Suprapubic skin (tissue), 4 donors: ENCODE data around the gene PLA2G10. TPM values are rescaled to one million over a fixed set of nuclear protein-coding genes. Genes with fewer than 3 reads are reported as not detected.
"Not testable (repeated sequence)": the region's sequence is repeated elsewhere in the genome, so short reads cannot be mapped to it uniquely, and the experiment has no call there.

ENCODE experiments used
- DNase-seq, 2 donors: peaks; one replicate each; pipeline ENCODE4 v3.0.0-alpha.2; 2019; ENCODE audit warnings: low spot score in 2 of 2
- H3K27ac ChIP-seq: fragments of 200-600 bp; sonication (generic); one replicate; pipeline ENCODE4 v1.5.1; 2019
- H3K27me3 ChIP-seq: fragments of 200-600 bp; sonication (generic); one replicate; pipeline ENCODE4 v1.5.1; 2019
- H3K36me3 ChIP-seq: fragments of 200-600 bp; sonication (generic); one replicate; pipeline ENCODE4 v1.5.1; 2019
- H3K4me1 ChIP-seq: fragments of 200-600 bp; sonication (generic); one replicate; pipeline ENCODE4 v1.5.1; 2019
- H3K4me3 ChIP-seq: fragments of 200-600 bp; sonication (generic); one replicate; pipeline ENCODE4 v1.5.1; 2019; ENCODE audit warnings: mild to moderate bottlenecking
- H3K9me3 ChIP-seq: fragments of 200-600 bp; sonication (generic); one replicate; pipeline ENCODE4 v1.5.1; 2019
- WGBS: methylation state at CpG from one replicate; pipeline ENCODE4 v1.1.5; 2018; 5-methylcytosine and 5-hydroxymethylcytosine counted together
- total RNA-seq, 4 donors: library from RNA; depleted of rRNA; stranded (reverse); fragments of >200 nt; gene quantifications; one replicate each; pipeline ENCODE4 v1.1.0, GENCODE V29; 2016

PLA2G10 gene, protein sequence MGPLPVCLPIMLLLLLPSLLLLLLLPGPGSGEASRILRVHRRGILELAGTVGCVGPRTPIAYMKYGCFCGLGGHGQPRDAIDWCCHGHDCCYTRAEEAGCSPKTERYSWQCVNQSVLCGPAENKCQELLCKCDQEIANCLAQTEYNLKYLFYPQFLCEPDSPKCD
- total RNA-seq, result not detected

DNA sequence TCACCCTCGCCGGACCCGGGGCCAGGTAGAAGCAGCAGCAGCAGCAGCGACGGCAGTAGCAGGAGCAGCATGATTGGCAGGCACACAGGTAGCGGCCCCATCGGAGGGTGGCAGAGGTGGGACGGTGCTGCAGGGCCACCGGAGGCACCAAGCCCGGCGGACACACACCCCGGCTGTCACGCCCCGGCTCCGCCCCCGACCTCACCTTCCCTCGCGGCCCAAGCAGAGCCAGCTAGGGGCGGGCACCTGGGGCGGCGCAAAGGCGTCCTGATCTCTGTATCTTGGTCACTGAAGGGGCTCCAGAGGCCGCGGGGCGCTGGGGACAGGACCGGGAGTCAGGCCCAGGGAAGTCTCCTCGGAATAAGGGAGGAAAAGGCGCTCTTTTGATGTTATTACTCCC is at the start of gene PLA2G10:
PLA2G10 (minus strand) TSS at position 180 of the 400 bp plus-strand sequence; CDS start at position 101, 79 bp downstream.
- H3K4me1 ChIP-seq, H3K9me3 ChIP-seq, DNase-seq, H3K4me3 ChIP-seq, H3K36me3 ChIP-seq, H3K27ac ChIP-seq, H3K27me3 ChIP-seq: not testable (repeated sequence)
- whole genome bisulfite sequencing, result no CpG with 5 or more reads among the region's 28 CpGs

DNA sequence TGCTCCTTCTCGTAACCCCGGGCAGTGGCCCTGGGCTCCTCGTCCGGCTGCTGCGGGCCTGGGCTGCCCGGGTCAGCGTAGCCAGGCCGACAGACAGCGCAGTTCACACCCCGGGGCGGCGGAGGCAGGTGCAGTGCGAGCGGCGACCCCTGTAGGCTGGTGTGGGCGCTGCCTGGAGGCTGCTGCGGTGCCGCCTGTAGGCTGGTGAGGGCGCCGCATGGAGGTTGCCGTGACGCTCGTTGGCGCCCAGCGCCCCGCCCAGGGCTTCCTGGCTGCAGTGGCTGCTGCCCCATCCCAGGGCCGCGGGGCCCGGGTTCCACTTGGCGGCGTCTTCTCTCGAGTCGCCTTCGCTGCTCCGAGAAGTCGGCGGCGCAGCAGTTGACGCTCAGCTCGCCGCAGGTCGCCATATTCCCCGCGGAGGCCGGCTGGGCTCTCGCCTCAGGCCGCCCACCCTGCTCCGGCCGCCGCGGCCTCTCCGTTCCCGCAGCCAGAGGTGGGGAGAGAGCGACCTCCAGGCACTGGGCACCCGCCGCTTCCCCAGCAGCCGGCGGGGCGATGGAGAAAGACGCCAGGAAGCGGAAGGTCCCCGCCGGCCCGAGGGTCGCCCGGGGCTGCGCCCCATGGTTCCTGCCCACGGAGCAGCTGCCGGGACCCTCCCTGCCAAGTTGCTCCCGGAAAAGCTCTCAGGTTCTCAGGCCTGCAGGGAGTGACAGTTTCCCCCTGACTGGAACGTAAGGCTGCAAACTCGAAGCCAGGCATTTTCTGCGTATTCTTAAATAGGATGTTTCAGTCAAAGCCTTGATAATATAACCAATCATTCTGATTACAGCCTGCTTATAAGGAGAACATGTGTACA is 48.4 kb upstream of the PLA2G10 start, which contains the start of gene NPIPA2:
NPIPA2 (plus strand) TSS at position 261 of the 856 bp plus-strand sequence. CDS start 5,533 bp downstream, outside the sequence.
- WGBS, result no CpG with 5 or more reads among the region's 73 CpGs
- DNase-seq, H3K4me1 ChIP-seq, H3K36me3 ChIP-seq, H3K9me3 ChIP-seq, H3K27me3 ChIP-seq, H3K27ac ChIP-seq, H3K4me3 ChIP-seq: not testable (repeated sequence)

DNA sequence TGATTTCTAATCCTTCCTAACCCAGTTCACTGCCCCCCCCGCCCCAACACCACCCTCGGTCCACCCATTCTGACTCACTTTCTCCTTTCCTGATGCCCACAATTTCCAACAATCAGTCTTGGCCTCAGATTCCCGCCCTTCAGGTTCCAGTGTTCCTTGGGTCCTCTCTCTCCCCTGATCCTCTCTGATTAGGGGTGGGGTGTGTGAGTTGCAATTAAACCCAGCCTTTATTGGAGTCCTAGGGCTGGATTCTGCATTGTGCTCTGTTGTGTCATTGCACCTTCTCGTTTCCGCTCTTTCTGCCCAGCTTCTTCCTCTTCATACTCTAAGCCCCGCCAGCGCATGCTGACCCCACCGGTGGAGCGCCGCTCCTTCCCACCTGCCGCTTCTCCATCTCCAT is 47.7 kb upstream of the PLA2G10 start:
- not testable (repeated sequence) for H3K4me1 ChIP-seq, H3K27ac ChIP-seq, H3K36me3 ChIP-seq, DNase-seq, H3K4me3 ChIP-seq, H3K9me3 ChIP-seq, H3K27me3 ChIP-seq
- no CpG with 5 or more reads among the region's 11 CpGs for WGBS

DNA sequence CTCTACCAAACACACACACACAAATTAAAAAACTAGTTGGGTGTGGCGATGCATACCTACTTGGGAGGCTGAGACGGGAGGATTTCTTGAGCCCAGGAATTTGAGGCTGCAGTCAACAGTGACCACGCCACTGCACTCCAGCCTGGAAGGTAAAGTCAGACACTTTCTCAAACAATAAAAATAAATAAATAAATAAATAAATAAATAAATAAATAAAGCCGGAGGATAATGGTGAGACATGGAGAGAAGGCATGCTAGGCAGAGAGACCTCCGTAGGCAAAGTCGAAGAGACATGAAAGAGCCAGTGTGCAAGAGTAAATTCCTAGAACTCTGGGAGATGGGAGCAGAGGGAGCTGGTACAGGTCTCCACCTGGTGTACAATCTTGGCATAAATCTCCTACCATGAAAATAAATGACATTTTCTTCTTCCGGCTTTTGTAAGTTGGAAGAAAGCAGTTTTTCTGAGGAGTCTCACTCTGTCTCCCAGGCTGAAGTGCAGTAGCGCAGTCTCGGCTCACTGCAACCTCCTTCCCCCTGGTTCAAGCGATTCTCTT is 46.8 kb upstream of the PLA2G10 start:
- not testable (repeated sequence) for H3K27me3 ChIP-seq, H3K9me3 ChIP-seq, H3K4me1 ChIP-seq, H3K36me3 ChIP-seq, H3K27ac ChIP-seq, H3K4me3 ChIP-seq, DNase-seq
- WGBS, result 60% methylated on average over 1 of the region's 10 CpGs

DNA sequence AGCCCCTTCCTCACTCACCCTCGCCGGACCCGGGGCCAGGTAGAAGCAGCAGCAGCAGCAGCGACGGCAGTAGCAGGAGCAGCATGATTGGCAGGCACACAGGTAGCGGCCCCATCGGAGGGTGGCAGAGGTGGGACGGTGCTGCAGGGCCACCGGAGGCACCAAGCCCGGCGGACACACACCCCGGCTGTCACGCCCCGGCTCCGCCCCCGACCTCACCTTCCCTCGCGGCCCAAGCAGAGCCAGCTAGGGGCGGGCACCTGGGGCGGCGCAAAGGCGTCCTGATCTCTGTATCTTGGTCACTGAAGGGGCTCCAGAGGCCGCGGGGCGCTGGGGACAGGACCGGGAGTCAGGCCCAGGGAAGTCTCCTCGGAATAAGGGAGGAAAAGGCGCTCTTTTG is 39.1 kb upstream of the PLA2G10 start:
- not testable (repeated sequence) for H3K27me3 ChIP-seq, H3K27ac ChIP-seq, H3K4me1 ChIP-seq, H3K9me3 ChIP-seq, DNase-seq, H3K36me3 ChIP-seq, H3K4me3 ChIP-seq
- WGBS, result no CpG with 5 or more reads among the region's 28 CpGs

DNA sequence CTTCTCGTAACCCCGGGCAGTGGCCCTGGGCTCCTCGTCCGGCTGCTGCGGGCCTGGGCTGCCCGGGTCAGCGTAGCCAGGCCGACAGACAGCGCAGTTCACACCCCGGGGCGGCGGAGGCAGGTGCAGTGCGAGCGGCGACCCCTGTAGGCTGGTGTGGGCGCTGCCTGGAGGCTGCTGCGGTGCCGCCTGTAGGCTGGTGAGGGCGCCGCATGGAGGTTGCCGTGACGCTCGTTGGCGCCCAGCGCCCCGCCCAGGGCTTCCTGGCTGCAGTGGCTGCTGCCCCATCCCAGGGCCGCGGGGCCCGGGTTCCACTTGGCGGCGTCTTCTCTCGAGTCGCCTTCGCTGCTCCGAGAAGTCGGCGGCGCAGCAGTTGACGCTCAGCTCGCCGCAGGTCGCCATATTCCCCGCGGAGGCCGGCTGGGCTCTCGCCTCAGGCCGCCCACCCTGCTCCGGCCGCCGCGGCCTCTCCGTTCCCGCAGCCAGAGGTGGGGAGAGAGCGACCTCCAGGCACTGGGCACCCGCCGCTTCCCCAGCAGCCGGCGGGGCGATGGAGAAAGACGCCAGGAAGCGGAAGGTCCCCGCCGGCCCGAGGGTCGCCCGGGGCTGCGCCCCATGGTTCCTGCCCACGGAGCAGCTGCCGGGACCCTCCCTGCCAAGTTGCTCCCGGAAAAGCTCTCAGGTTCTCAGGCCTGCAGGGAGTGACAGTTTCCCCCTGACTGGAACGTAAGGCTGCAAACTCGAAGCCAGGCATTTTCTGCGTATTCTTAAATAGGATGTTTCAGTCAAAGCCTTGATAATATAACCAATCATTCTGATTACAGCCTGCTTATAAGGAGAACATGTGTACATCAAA is 9.3 kb upstream of the PLA2G10 start, which contains the start of gene NPIPA3:
NPIPA3 (plus strand) TSS at position 256 of the 856 bp plus-strand sequence. CDS start 5,533 bp downstream, outside the sequence.
- not testable (repeated sequence) for H3K9me3 ChIP-seq, DNase-seq, H3K27ac ChIP-seq, H3K27me3 ChIP-seq, H3K4me3 ChIP-seq, H3K36me3 ChIP-seq, H3K4me1 ChIP-seq
- WGBS, result no CpG with 5 or more reads among the region's 73 CpGs

DNA sequence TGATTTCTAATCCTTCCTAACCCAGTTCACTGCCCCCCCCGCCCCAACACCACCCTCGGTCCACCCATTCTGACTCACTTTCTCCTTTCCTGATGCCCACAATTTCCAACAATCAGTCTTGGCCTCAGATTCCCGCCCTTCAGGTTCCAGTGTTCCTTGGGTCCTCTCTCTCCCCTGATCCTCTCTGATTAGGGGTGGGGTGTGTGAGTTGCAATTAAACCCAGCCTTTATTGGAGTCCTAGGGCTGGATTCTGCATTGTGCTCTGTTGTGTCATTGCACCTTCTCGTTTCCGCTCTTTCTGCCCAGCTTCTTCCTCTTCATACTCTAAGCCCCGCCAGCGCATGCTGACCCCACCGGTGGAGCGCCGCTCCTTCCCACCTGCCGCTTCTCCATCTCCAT is 8.6 kb upstream of the PLA2G10 start:
- WGBS, result no CpG with 5 or more reads among the region's 11 CpGs

DNA sequence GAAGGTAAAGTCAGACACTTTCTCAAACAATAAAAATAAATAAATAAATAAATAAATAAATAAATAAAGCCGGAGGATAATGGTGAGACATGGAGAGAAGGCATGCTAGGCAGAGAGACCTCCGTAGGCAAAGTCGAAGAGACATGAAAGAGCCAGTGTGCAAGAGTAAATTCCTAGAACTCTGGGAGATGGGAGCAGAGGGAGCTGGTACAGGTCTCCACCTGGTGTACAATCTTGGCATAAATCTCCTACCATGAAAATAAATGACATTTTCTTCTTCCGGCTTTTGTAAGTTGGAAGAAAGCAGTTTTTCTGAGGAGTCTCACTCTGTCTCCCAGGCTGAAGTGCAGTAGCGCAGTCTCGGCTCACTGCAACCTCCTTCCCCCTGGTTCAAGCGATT is 7.8 kb upstream of the PLA2G10 start:
- H3K4me1 ChIP-seq, H3K4me3 ChIP-seq, H3K36me3 ChIP-seq, H3K27me3 ChIP-seq, DNase-seq, H3K9me3 ChIP-seq, H3K27ac ChIP-seq: not testable (repeated sequence)
- no CpG with 5 or more reads among the region's 7 CpGs for WGBS

More for the DNA sequence above, 8.6 kb upstream of the PLA2G10 start:
- not testable (repeated sequence) for H3K27me3 ChIP-seq, DNase-seq, H3K9me3 ChIP-seq, H3K4me1 ChIP-seq, H3K36me3 ChIP-seq, H3K27ac ChIP-seq, H3K4me3 ChIP-seq

DNA sequence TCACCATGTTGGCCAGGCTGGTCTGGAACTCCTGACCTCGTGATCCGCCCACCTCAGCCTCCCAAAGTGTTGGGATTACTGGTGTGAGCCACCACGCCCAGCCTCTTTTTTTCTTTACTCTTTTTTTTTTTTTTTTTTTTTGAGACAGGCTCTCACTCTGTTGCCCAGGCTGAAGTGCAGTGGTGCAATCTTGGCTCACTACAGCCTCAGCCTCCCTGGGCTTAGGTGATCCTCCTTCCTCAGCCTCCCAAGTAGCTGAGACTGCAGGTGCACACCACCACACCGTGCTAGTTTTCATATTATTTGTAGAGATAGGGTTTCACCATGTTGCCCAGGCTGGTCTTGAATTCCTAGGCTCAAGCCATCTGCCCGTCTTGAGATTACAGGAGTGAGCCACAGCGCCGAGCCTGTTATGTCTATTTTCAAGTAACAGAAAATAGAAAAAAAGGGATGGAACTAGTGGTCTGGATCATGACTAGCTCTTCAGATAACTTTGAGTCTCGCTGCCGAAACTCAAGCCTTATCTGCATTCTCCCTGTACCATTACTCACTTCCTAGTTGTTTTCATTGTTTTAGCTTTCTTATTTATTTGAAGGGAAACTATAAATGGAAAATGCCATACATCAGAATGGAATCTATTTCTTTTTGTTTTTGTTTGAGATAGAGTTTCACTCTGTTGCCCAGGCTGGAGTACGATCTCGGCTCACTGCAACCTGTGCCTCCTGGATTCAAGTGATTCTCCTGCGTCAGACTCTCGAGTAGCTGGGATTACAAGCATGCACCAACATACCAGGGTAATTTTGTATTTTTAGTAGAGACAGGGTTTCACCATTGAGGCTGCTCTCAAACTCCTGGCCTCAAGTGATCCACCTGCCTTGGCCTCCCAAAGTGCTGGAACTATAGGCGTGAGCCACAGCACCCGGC is 8.0 kb downstream of the PLA2G10 start:
- 82% methylated on average over 15 of the region's 15 CpGs for WGBS
- H3K27me3 ChIP-seq, H3K9me3 ChIP-seq, H3K36me3 ChIP-seq, H3K27ac ChIP-seq, H3K4me1 ChIP-seq, DNase-seq, H3K4me3 ChIP-seq: not testable (repeated sequence)
